A673 (cell line): Measurements from ENCODE around the gene DUSP6.

Experiments
- CTCF ChIP-seq: fragments of 300-800, 200-600 bp; sonication (generic); conservative IDR thresholded peaks from 2 replicates; pipeline ENCODE4 v1.5.1; 2017; ENCODE audit warnings: low read depth, mild to moderate bottlenecking, antibody characterized with exemption, low read length, moderate library complexity, mixed read lengths
- EZH2 ChIP-seq: fragments of 200-600 bp; sonication (generic); IDR thresholded peaks from 2 replicates; pipeline ENCODE4 v1.6.1; 2017; ENCODE audit warnings: borderline replicate concordance, low read depth, mild to moderate bottlenecking, mixed read lengths, antibody characterized with exemption, low read length; ENCODE audit not compliant: poor library complexity, severe bottlenecking

DNA sequence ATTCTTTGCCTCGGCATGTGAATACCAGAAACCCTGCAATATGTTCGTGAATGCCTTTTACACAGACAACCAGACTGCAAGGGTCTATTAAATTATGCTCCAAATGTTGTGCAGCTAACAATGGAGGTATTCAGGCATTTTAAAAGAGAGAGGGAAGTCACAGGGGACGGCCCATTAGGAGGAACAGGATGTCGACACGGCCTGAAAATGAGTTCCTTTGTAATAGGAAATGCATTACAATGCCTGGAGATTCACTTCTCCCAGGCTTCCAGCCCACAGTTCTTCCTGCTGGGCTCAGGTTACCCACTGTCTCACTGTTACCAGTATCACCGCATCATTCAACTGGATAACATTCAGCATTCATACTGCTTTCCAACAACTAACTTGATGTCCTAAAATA lies 2.5 kb downstream of the DUSP6 start:
- no peak for TF ChIP-seq EZH2
- TF ChIP-seq CTCF, result no peak
